Right ventricle myocardium inferior (tissue), 1 donor: ENCODE measurements around the gene ADAM19. TPM values are rescaled to one million over a fixed set of nuclear protein-coding genes. Genes with fewer than 3 reads are reported as not detected.
"Not testable (repeated sequence)": the region's sequence is repeated elsewhere in the genome, so short reads cannot be mapped to it uniquely, and the experiment has no call there.

Experiments used
- ATAC-seq: fragments of 200-7000 bp; cut with Tn5 transposase; one replicate; pipeline ENCODE4 v1.9.1; 2020; ENCODE audit warnings: mild to moderate bottlenecking, moderate library complexity
- DNase-seq: peaks from one replicate; pipeline ENCODE4 v3.0.0; 2021; ENCODE audit errors: missing footprints
- intact Hi-C: fragments of 100-400 bp; cut with DNase I; formaldehyde crosslinking; loops from one replicate; pipeline ENCODE4 v1.11.0; 2022
- total RNA-seq: library from RNA; stranded (reverse); fragmentation: NEBNext Ultra II Directional; extraction: Animal tissue kit (Norgen Biotek cat#: 25700); gene quantifications from one replicate; pipeline ENCODE4 v1.2.1, GENCODE V29; 2021
- donor health status: DM: no; HTN: yes; CAD: no; lungs with severe emphysema.

The ADAM19 gene
- total RNA-seq, 1 donor from 2014 or later = 11.3 TPM

DNA sequence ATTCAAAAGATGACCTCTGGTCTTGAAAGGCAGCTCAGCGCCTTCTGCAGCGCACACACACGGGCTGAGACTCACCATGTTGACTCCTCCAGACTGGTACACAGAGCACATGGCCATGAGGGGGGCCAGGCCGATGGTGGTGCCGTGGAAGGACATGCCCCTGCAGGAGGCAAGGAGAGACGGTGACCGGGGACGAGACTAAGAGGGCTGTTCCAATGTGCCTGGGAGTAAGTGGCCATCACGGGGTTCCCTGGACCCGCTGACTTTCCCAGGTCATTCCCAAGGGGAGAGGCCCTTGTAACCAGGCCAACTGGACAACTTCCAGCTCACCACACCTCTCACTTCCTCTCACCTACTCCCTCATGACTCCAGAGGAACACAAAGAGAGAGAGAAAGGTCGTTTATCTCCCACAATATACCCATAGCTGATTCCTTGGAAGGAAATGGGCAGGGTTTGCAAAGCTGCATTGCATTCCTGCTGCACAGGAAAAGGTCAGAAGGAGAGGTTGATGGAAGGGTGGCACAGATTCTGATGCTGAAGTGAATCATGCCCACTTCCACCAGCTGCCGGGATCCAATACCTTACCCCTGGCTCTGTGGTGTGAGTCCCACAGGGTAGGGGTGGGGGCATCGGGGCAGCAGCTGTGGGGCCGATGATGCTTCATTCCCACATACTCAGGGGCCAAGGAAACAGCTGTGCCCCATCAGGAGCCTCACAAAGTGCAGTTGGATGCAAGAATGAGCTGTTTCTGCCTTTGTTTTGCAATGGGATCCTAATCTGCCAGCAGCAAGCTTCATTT is 68.4 kb downstream of the ADAM19 start:
- intact Hi-C loops = no loop called here
- DNase-seq (peak; percentile 72), ATAC-seq (peak; percentile 32)

DNA sequence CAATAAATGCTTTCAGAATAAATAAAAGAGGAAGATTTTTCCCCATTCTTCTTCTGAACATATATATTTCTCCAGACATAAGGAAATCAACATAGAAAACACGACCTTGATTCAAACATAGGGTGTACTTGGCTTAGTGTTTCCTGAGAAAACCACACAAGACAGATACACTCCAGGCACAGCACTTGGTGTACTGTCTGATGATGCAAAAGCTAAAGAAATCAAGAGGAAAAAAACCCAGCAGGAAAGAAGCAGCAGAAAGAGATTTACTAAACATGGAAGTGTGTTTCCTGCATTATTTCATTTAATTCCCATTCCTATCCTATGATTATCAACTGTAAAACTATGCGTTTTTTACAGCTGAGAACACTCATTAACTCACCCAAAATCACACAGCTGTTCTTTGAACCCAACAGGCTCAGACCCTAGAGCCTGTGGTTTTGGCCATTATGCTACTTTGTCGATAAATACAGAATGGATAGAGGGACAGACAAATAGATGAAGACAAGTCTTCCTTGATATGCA is 69.4 kb downstream of the ADAM19 start:
- intact Hi-C loops = no loop called here
- no peak for ATAC-seq
- no peak for DNase-seq

DNA sequence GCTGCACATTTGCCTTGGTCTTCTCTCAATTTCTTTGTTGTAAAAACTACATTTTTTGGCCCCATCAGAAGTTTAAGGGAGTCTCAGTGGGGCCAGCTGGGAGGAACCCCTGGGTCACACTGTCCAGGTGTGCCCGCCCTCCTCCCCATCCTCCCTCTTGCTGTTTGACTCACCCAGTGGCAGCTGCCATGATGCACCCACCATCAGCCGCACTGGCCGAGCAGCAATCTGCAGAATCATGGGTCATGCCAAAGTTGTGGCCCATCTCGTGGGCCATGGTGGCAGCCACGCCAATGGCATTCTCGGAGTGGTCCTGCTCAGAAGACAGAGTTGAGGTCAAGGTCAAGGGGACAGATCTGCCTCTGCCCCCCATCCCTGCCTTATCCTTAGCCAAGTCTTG is 70.1 kb downstream of the ADAM19 start:
- no peak for DNase-seq
- intact Hi-C loops = no loop called here
- no peak for ATAC-seq

DNA sequence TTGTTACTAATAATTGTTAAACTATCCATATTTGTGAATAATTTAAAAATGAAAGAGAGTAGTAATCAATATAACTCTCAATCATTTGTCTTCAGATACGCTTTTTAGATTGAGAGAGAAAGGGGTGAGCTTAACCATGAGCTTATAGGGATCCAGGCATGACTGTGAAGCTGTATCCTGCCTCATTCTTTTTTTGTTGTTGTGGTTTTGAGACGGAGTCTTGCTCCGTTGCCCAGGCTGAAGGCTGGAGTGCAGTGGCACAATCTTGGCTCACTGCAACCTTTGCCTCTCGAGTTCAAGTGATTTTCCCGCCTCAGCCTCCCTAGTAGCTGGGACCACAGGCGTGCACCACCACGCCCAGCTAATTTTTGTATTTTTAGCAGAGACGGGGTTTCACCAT is 71.5 kb downstream of the ADAM19 start:
- intact Hi-C loops = no loop called here
- DNase-seq = no peak
- no peak for ATAC-seq

DNA sequence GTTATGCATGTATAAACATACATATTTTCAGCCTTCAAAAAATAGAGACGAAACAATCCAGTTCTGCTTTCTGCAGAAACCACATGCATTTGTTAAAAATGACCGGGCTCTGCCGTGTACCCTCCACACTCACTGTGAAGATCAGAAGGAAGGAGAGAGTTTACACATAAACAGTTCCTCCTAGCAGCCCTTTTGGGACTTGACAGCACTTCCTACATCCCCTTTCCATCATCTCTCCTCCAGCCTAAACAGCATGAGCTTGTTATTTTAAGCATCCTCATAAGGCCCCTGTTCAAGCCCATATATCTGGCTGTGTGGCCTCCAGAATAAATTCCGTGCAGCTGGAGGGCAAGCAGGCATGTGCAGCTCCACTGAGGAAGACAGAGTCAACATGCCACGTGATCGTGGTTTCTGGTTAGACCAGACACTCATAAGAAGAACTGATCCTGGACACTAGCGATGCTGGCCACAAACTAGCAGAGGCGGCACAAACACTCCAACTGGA is 73.4 kb downstream of the ADAM19 start:
- no peak for DNase-seq
- intact Hi-C loops = no loop called here
- ATAC-seq = peak; percentile 52

DNA sequence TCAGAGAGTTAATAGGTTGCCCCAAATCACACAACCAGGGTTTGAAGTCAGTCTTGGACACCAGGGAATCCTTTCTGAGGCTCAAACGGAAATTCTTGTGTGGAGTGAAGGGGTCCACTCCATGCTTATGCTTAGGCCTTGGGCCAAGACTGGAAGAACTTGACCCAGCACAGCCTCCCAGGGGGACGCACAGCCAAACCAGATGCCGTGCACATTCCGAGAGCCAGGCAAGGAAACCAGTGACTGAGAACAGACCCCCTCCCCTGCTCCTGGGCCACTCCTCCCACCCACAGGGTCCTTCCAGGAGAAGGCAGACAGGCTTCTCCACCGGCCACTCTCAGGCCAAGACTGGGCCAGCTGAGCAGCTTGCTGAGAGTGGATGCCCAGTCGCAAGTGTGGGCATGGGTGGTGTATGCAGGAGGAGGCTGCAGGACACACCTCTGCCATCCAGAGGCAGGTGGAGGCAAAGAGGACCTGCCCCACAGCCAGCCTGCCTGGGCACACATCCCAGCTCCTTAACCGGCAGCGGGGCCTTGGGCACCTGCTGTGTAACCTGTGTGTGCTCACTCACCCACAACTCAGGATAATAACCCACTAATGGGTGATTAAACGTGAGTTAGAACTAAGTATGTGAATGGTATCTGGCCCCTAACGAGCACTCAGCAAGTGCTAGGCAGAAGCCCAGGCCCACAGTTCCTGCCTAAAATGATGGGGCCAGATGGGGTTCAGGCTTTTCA is 77.5 kb downstream of the ADAM19 start:
- ATAC-seq = peak; percentile 29
- intact Hi-C loops = no loop called here

DNA sequence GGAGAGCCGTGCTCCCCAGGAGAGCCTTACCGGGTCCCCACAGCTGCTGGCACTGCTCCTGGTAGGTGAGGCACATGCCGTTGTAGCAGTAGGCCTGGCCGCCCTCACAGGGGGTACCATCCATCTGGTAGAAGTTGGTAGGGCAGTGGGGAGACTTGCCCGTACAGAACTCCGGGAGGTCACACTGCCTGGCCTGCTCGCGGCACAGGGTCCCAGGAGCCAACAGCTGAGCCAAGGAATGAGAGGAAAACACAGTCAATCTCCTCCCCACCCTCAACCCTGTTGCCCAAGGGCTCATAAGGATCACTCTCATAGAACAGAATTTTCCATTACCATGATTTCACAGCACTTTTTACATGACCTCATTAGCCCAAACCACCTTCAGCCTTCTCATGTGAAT is 78.7 kb downstream of the ADAM19 start:
- ATAC-seq (peak; percentile 71), DNase-seq (no peak)
- intact Hi-C loops = no loop called here

More for the DNA sequence above, 77.5 kb downstream of the ADAM19 start:
- DNase-seq = no peak

DNA sequence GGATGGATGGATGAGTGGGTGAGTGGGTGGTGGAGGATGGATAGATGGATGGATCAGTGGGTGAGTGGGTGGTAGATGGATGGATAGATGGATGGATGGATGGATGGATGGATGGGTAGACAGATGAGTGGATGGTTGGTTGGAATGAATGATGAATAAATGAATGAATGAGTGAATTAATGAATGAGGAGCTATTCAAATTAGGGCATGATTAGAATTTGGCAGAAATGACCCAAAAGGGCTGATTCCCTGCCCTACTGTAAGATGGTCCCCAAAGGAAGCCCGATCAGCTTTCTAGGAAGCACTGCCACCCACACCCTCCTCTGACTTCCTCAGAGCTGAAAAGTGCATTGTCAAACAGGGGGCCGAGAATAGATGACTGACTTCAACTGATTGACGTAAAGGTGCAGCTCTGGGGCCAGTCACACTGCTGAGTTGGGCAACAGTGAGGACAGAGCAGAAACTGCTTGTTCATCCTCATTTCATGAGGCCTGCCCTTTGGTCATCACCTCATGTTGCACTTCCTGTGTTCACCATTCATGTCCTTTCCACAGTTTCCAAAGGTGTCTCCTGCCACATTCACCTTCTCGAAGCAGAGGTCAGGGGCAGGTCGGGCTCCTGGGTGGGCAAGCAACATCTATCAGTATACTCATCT is 81.3 kb downstream of the ADAM19 start:
- ATAC-seq (no peak), DNase-seq (no peak)
- intact Hi-C loops = no loop called here

DNA sequence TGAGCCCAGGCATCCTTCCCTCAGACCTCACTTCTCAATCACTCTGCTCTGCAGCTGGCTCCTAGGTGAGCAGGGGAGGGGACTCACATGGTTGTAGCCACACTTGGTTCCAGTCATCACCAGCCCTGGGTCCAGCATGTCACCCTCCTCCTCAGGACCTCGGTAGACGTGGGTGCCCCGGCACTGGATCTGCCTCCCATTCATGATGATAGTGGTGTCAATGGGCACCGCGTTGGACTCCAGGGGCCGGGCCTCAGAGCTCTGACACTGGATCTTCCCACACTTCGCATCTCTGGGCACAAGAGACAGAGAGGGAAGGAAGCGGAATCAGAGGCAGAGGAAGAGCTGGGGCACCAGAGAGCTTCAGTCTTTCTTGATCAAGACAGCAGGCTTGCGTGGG is 82.7 kb downstream of the ADAM19 start:
- ATAC-seq = no peak
- no peak for DNase-seq
- intact Hi-C loops = no loop called here

DNA sequence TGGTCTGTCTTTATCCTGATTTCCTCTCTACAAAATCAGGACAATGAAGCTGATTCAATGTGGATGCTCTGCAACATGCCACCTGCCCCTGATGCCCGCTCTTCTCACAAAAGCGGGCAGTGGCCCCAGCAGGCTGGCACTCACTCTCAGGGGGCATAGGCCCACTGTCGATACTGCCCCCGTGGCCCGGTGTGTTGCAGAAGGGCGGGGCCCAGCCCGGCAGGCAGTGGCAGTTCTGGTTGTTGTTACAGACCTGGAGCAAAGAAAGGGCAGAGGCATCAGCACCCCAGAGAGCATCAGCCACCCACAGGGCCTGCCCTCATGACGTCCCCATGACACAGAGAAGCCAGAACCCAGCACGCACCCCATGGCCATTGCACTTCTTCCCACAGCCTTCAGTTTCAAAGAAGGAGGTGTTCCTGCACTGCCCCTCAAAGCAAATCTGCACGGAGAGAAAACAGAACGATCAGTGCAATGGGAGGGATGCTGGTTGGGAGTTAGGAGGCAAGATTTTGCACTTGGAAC is 84.0 kb downstream of the ADAM19 start:
- intact Hi-C loops = no loop called here
- no peak for DNase-seq
- no peak for ATAC-seq

DNA sequence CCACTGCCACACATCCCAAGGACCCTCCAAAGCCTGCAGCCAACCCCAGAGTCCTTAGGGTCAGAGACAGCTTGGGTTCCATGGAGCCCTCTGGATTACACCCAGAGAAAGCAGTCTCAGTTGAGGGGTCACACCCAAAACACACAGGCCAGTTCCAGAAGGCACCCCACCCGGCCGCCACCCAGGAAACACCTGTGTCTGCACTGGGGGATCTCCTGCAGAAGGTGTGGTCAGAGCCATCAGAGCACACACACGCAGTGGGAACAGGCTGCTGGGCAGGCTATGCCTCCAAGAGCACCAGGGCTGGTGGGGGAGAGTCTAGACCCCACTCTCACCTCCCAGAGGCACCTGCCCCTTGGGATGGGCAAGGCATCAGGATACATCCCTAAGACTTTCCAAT is 88.2 kb downstream of the ADAM19 start:
- ATAC-seq = no peak
- no peak for DNase-seq
- intact Hi-C loops = no loop called here

DNA sequence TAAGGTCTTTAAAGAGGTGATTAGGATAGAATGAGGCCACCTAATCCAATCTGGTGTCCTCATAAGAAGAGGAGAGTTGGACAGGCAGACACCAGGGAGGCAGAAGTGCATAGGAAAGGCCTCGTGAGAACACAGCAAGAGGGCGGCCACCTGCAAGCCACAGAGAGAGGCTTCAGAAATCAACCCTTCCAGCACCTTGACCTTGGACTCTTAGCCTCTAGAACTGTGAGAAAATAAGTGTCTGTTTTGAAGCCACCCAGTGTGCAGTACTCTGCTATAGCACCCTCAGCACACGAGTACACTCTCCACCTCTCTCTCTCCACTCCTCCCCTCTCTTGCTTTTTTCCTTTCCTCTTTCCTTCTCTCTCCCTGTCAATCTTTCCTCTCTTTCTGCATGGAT is 88.7 kb downstream of the ADAM19 start:
- intact Hi-C loops = no loop called here
- ATAC-seq = no peak
- DNase-seq = no peak

DNA sequence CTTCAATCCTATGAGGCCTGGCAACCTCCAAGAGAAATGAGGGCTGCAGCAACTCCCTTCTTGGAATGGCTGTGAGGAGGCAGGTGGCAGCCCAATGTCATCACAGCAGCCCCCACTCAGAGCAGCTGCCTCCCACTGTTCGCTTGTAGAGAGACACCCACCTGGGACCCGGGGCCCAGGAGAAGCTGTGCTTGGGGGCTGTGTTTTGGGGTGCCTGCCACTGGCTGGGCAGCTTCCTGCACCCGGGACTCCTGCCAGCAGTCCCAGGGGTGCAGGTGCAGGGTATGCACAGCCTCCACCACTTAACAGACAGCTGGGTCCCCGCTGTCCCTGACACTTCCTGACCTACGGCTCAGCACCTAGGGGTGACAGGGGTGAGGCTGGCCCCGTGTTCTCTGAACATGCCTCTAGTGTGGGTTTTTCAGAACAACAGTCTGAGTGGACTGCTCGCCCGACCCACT is 89.3 kb downstream of the ADAM19 start:
- DNase-seq (no peak), ATAC-seq (no peak)
- intact Hi-C loops = no loop called here

DNA sequence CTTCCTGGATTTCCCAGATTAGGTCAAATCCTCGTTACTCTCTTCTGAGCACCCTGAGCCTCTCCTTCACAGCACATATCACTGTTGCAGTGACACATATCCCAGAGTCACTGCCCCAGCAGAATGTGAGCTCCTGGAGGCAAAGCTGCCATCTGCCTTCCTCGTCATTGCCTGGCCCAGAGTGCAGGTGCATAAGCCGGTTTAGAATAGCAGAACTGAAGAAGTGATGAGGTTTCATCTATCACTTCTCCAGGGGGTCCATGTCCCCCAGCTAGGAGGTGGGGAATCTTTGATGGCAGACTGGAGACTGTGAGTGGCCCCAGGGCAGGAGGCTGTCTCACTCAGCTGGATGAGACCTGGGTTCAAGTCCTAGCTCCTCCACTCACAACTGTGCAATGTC is 89.8 kb downstream of the ADAM19 start:
- DNase-seq (no peak), ATAC-seq (no peak)
- intact Hi-C loops = no loop called here

DNA sequence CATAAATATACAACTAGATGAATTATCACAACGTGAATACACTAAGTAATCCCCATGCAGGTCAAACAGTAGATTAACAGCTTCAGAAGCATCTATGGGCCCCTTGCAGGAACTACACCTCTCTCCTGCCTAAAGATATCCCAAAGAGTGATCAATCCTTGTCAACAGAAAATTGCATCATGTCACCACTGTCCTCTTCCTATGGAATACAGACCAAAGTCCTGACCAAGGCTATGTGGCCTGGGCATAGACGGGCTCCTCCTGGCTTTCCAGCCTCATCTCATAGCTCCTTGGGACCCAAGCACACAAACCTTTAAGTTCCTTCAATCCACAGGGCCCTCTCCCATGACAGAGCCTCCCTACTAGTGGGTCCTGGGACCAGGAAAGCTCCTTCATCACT is 90.2 kb downstream of the ADAM19 start:
- no peak for ATAC-seq

DNA sequence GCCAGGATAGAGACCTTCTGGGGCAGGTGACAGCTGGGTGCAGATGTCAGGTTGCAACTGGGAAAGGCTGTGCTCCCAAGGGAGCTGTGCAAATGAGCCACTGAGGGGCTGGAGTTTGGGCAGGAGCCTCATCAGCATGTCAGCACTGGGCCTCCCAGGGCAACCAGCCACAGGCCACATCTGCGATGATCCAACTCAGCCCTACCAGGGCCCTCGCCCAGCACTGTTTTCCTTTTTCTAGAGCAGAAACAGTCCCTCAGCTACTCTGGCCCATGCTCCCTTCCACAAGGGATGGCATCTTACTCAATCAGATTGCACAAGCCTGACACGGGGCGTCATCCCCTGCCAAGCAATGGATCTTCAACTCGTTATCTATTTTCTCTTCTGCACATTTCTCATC is 90.8 kb downstream of the ADAM19 start:
- intact Hi-C loops = no loop called here
- ATAC-seq = peak; percentile 91

More for the DNA sequence above, 90.2 kb downstream of the ADAM19 start:
- intact Hi-C loops = no loop called here
- no peak for DNase-seq

DNA sequence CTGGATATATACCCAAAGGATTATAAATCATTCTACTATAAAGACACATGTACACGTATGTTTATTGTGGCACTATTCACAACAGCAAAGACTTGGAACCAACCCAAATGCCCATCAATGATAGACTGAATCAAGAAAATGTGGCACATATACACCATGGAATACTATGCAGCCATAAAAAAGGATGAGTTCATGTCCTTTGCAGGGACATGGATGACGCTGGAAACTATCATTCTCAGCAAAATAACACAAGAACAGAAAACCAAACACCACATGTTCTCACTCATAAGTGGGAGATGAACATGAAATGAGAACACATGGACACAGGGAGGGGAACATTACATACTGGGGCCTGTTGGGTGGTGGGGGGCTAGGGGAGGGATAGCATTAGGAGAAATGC is 92.9 kb downstream of the ADAM19 start:
- intact Hi-C loops, DNase-seq, ATAC-seq: not testable (repeated sequence)

More for the DNA sequence above, 90.8 kb downstream of the ADAM19 start:
- DNase-seq = peak; percentile 67

DNA sequence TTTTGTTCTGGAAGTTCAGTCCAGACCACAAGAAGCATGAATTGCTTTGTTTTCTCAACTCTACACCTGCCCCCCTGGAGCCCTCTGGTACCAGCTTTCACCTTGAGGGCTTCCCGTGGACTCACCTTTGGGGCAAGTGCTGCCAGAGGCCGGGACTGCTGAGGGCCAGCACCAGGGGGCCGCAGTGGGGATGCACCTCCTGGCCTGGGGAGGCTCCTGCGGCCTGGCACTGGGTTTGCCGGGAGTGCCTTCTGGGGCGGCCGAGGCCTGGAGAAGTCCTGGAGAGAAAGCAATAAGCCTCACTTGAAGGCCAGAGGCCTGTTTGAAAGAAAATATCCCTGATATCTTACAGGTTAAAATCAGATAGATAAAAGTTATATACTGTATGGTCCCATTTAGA is 93.9 kb downstream of the ADAM19 start:
- DNase-seq (no peak), ATAC-seq (no peak)
- intact Hi-C loops = no loop called here

DNA sequence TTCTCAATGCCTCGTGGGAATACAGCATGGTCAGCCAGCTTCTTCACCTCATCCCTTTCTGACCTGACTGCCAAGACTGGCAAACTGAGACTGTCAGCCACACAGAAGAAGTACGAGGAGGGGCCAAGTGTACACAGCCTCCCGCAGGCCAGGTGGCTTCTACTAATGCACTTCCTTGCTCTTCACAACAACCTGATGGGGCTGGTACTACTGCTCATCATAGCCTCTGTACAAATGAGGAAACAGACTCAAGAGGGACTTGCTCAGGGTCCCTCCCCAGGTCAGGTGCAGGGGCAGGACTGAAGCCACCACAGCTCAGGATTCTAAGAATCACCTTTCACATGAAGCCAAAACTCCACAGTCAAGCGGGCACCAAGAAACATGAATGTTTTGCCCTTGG is 94.3 kb downstream of the ADAM19 start:
- DNase-seq (no peak), ATAC-seq (no peak)
- intact Hi-C loops = no loop called here
